ENCODE measurements around the gene BCAP29. TPM values are rescaled to one million over a fixed set of nuclear protein-coding genes. Genes with fewer than 3 reads are reported as not detected.

The BCAP29 gene
- total RNA-seq, 4 donors from 2014 or later, result 217 to 276 (median 221) TPM

DNA sequence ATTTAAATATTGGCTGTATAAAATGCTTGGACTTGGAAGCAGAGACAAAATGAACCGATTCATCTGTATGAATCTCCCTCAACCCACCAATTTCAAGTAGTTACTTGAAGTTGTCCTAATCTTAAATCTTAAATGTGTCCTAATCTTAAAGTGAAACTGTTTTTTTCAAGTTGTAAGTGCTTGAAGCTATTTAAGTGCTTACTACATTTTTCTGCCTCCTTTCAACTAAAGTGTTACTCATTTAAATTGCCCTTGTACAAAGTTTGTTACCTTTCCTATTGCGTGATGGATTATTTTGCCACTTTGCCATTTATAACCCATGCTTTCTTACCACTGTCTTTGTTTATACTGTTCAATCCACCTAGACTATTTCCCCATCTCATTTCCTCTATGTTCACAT, 2.8 kb downstream of the BCAP29 start:
- Histone ChIP-seq H3K36me3 (peaks cover 12% of the 10 kb centered on the region in 2 donors), H3K4me3 (replicated peaks in 1 of 3) (peak overlapping the region in 1 of 3 donors; percentile 5), H3K27ac (peak overlapping the region; percentile 49 to 98 (median 54)), H3K4me1 (peaks cover 25 to 32% of the 10 kb centered on the region in 2 donors), H3K9me3 (no peaks in the 10 kb centered on the region), H3K27me3 (no peaks in the 10 kb centered on the region)
- WGBS, 2 donors, result 55 to 70% methylated on average over 2 of the region's 2 CpGs
- intact Hi-C loops (cut with DNase I), result no loop called here
- no peak for DNase-seq
- TF ChIP-seq POLR2A (IDR thresholded peaks at IDR 0.05), result no peak
- TF ChIP-seq, protein P1, sequence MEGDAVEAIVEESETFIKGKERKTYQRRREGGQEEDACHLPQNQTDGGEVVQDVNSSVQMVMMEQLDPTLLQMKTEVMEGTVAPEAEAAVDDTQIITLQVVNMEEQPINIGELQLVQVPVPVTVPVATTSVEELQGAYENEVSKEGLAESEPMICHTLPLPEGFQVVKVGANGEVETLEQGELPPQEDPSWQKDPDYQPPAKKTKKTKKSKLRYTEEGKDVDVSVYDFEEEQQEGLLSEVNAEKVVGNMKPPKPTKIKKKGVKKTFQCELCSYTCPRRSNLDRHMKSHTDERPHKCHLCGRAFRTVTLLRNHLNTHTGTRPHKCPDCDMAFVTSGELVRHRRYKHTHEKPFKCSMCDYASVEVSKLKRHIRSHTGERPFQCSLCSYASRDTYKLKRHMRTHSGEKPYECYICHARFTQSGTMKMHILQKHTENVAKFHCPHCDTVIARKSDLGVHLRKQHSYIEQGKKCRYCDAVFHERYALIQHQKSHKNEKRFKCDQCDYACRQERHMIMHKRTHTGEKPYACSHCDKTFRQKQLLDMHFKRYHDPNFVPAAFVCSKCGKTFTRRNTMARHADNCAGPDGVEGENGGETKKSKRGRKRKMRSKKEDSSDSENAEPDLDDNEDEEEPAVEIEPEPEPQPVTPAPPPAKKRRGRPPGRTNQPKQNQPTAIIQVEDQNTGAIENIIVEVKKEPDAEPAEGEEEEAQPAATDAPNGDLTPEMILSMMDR (IDR thresholded peaks at IDR 0.05), result no peak

DNA sequence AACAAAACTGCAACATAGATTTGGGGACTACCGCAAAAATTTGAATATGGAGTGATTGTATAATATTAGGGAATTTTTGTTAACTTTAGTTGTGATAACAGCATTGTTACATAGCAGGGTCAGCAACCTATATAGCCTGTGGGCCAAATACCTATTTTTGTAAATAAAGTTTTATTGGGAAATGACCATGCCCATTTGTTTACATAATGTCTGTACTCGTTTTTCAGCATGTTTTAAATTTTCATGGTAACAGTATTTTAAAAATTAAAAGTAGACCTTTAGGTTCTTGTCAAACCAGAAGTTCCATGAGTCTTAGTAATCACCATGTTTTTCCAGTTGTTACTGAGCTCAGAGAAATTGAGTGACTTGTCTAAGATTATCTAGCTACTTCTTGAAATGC, 4.7 kb downstream of the BCAP29 start:
- no peaks in the 10 kb centered on the region for H3K27me3 ChIP-seq
- intact Hi-C loops (cut with DNase I), result no loop called here
- no peak for DNase-seq
- WGBS, 2 donors, result 89 to 90% methylated on average over 2 of the region's 2 CpGs
- no peaks in the 10 kb centered on the region for H3K9me3 ChIP-seq
- TF ChIP-seq, protein P1 (IDR thresholded peaks at IDR 0.05), result no peak
- TF ChIP-seq POLR2A (IDR thresholded peaks at IDR 0.05), result no peak
- H3K36me3 ChIP-seq, result peaks cover 12% of the 10 kb centered on the region in 2 donors
- peak overlapping the region in 2 of 3 donors; percentile 54 to 98 for H3K27ac ChIP-seq
- no peak overlapping the region for H3K4me3 ChIP-seq (replicated peaks in 1 of 3)
- H3K4me1 ChIP-seq, result peaks cover 36 to 39% of the 10 kb centered on the region in 2 donors

DNA sequence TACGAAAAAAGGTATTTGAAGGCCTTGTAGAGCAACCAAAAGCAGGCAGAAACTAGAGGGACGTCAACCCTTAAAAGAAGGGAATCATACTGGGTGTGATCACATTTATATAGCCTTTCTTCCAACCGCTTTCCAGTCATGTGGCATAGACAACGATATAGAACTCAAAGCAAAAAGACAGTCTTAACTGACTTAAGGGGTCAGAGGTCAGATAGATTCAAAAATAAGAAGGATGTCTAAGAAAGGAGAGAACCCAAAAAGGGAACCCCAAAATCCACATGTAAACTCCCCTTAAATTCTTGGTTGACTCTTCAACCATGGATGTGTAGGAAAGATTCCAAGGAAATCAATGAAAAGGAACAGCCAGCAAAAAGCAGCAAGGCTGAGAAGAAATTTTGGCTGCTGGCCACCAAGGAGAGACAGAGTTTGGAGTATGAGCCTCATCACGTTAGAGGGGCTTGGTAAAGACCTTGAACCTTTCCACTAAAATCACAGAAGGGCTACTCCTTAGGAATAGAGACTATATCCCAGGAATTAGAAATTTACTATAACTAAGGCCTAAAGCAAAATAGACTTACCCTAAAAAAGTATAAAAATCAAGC, 8.6 kb downstream of the BCAP29 start:
- peak; percentile 51 to 65 for DNase-seq
- no peak overlapping the region for H3K27ac ChIP-seq
- peaks cover 12% of the 10 kb centered on the region in 2 donors for H3K36me3 ChIP-seq
- TF ChIP-seq, protein P1 (IDR thresholded peaks at IDR 0.05), result no peak
- no peak for TF ChIP-seq POLR2A (IDR thresholded peaks at IDR 0.05)
- H3K4me3 ChIP-seq (replicated peaks in 1 of 3), result no peak overlapping the region
- H3K27me3 ChIP-seq, result no peaks in the 10 kb centered on the region
- H3K4me1 ChIP-seq, result peaks cover 29 to 34% of the 10 kb centered on the region in 2 donors
- H3K9me3 ChIP-seq, result no peaks in the 10 kb centered on the region
- 82 to 83% methylated on average over 5 of the region's 5 CpGs for WGBS, 2 donors
- intact Hi-C loops (cut with DNase I), result no loop called here

DNA sequence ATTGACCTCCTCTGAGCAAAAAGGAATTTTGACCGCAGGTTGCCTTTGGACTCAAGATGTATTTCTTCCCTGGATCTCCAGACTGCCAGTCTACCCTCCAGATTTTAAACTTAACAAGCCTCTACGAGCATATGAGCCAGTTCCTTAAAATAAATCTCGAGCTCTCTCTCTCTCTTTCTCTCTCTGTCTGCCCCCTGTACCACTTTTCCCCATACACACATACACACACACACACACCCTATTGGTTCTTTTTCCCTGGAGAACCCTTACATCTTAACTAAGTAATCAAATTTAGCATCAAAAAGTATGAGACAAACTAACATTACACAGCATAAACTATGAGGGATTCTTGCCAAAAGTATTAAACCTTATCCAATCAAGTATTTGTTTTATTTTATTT, 11.4 kb downstream of the BCAP29 start:
- 61 to 73% methylated on average over 3 of the region's 3 CpGs for WGBS, 2 donors
- TF ChIP-seq, protein P1 (IDR thresholded peaks at IDR 0.05), result no peak
- no peak for TF ChIP-seq POLR2A (IDR thresholded peaks at IDR 0.05)
- DNase-seq, result no peak
- no peaks in the 10 kb centered on the region for H3K27me3 ChIP-seq
- no peak overlapping the region for H3K4me3 ChIP-seq (replicated peaks in 1 of 3)
- peaks cover 23 to 24% of the 10 kb centered on the region in 2 donors for H3K4me1 ChIP-seq
- H3K36me3 ChIP-seq, result peaks cover 0 to 16% of the 10 kb centered on the region in 2 donors
- no peaks in the 10 kb centered on the region for H3K9me3 ChIP-seq
- H3K27ac ChIP-seq, result peak overlapping the region; percentile 4 to 56 (median 45)
- intact Hi-C loops (cut with DNase I), result no loop called here

DNA sequence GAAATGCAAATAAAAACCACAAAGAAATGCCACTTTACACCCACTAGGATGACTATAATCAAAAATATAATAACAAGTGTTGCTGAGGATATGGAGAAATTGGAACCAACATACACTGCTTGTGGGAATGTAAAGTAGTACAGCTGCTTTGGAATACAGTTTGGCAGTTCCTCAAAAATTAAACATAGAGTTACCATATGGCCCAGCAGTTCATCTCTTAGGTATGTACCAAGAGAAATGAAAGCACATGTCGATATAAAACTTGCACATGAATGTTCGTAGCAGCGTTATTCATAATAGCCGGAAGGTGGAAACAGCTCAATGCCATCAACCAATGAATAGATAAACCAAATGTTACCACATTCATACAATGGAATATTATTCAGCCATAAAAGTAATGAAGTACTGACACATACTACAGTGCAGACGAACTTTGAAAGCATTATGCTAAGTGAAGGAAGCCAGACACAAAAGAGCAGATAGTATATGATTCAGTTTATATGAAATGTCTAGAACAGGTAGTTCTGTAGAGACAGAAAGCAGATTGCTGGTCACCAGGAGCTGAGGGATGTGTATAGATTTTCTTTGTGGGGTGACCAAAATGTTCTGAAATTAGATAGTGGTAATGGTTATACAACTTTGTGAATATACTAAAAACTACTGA, 12.4 kb downstream of the BCAP29 start:
- H3K27me3 ChIP-seq, result no peaks in the 10 kb centered on the region
- intact Hi-C loops (cut with DNase I), result no loop called here
- H3K4me1 ChIP-seq, result peaks cover 13 to 16% of the 10 kb centered on the region in 2 donors
- H3K36me3 ChIP-seq, result peaks cover 0 to 16% of the 10 kb centered on the region in 2 donors
- DNase-seq, result no peak
- H3K9me3 ChIP-seq, result no peaks in the 10 kb centered on the region
- no peak overlapping the region for H3K4me3 ChIP-seq (replicated peaks in 1 of 3)
- no peak overlapping the region for H3K27ac ChIP-seq
- WGBS, 2 donors, result 96 to 97% methylated on average over 5 of the region's 5 CpGs
- TF ChIP-seq POLR2A (IDR thresholded peaks at IDR 0.05), result no peak
- TF ChIP-seq, protein P1 (IDR thresholded peaks at IDR 0.05), result no peak

Data from thyroid gland (tissue), 4 donors.